Measurements from ENCODE around the gene BTBD2.
A peak's percentile ranks its signal among the peaks of the same experiment; 100 is the strongest.

BTBD2 gene

GRCh38 chr19:1959928-1960589, 55.5 kb downstream of the BTBD2 start:
- no peak for DNase-seq (ENCODE audit: low spot score)

- no peak for DNase-seq (ENCODE audit: low spot score)
Measured at GRCh38 chr19:1957562-1958248, 57.8 kb downstream of the BTBD2 start.

GRCh38 chr19:1956868-1957492, 58.5 kb downstream of the BTBD2 start:
- DNase-seq (ENCODE audit: low spot score) = no peak

GRCh38 chr19:1956122-1956494, 59.4 kb downstream of the BTBD2 start:
- no peak for DNase-seq (ENCODE audit: low spot score)

GRCh38 chr19:1955171-1956121, 60.1 kb downstream of the BTBD2 start:
- no peak for DNase-seq (ENCODE audit: low spot score)

GRCh38 chr19:1954532-1954933, 61.0 kb downstream of the BTBD2 start:
- DNase-seq (ENCODE audit: low spot score) = no peak

- DNase-seq (ENCODE audit: low spot score) = no peak
Measured at GRCh38 chr19:1953441-1954094, 61.9 kb downstream of the BTBD2 start.

GRCh38 chr19:1953037-1953436, 62.5 kb downstream of the BTBD2 start:
- DNase-seq (ENCODE audit: low spot score) = no peak

GRCh38 chr19:1952635-1953034, 62.9 kb downstream of the BTBD2 start:
- no peak for DNase-seq (ENCODE audit: low spot score)

- DNase-seq (ENCODE audit: low spot score) = no peak
Measured at GRCh38 chr19:1950640-1951039, 64.9 kb downstream of the BTBD2 start.

- DNase-seq (ENCODE audit: low spot score) = no peak
Measured at GRCh38 chr19:1949304-1950101, 66.0 kb downstream of the BTBD2 start.

- DNase-seq (ENCODE audit: low spot score) = no peak
Measured at GRCh38 chr19:1947651-1948209, 67.8 kb downstream of the BTBD2 start.

- DNase-seq (ENCODE audit: low spot score) = peak; percentile 89
Measured at GRCh38 chr19:1945899-1946298, 69.6 kb downstream of the BTBD2 start.

GRCh38 chr19:1944916-1945561, 70.5 kb downstream of the BTBD2 start:
- no peak for DNase-seq (ENCODE audit: low spot score)

- DNase-seq (ENCODE audit: low spot score) = no peak
Measured at GRCh38 chr19:1944088-1944915, 71.2 kb downstream of the BTBD2 start.

- no peak for DNase-seq (ENCODE audit: low spot score)
Measured at GRCh38 chr19:1943661-1944087, 71.8 kb downstream of the BTBD2 start.

GRCh38 chr19:1942934-1943555, 72.5 kb downstream of the BTBD2 start:
- DNase-seq (ENCODE audit: low spot score) = no peak

GRCh38 chr19:1942078-1942933, 73.2 kb downstream of the BTBD2 start:
- peak; percentile 97 for DNase-seq (ENCODE audit: low spot score)
